WTC11 (cell line): ENCODE data around the gene DPP8. TPM values are rescaled to one million over a fixed set of nuclear protein-coding genes. Genes with fewer than 3 reads are reported as not detected.

Source experiments
- ATAC-seq: fragments of 200-7000 bp; cut with Tn5 transposase; 2 replicates; pipeline ENCODE4 v1.10.0; 2021; ENCODE audit warnings: mild to moderate bottlenecking, moderate library complexity
- CTCF ChIA-PET: fragments of 300-600 bp; sonication (Branson Sonifier 250); formaldehyde crosslinking; loops from one replicate; lab custom pipeline; 2021; ENCODE audit warnings: antibody characterized with exemption; lab: Charles Lee
- POLR2A ChIA-PET: fragments of 350-600 bp; sonication (Branson Sonifier 250); formaldehyde crosslinking; loops from one replicate; lab custom pipeline; 2021; ENCODE audit warnings: antibody characterized with exemption; lab: Charles Lee
- DNase-seq: peaks from one replicate; pipeline ENCODE4 v3.0.0; 2021; ENCODE audit warnings: low spot score
- H3K27ac Mint-ChIP-seq: 2 replicates; pipeline ENCODE4 v1.8.0; 2021; ENCODE audit warnings: mixed read lengths
- H3K27me3 Mint-ChIP-seq: 2 replicates; pipeline ENCODE4 v1.8.0; 2021; ENCODE audit warnings: low read depth, mild to moderate bottlenecking, moderate library complexity, mixed read lengths
- H3K36me3 Mint-ChIP-seq: 2 replicates; pipeline ENCODE4 v1.8.0; 2021; ENCODE audit warnings: mixed read lengths
- H3K4me1 Mint-ChIP-seq: 2 replicates; pipeline ENCODE4 v1.8.0; 2022; ENCODE audit warnings: mixed read lengths
- H3K4me3 Mint-ChIP-seq: 2 replicates; pipeline ENCODE4 v1.8.0; 2021; ENCODE audit warnings: mild to moderate bottlenecking, moderate library complexity, mixed read lengths
- H3K9me3 Mint-ChIP-seq: 2 replicates; pipeline ENCODE4 v1.8.0; 2021; ENCODE audit warnings: mixed read lengths
- AR ChIP-seq: fragments of 250-450 bp; sonication (Bioruptor Pico); IDR thresholded peaks from 2 replicates; pipeline ENCODE4 v1.9.0; 2021; ENCODE audit warnings: mild to moderate bottlenecking
- ARID4B ChIP-seq: sonication (generic); formaldehyde crosslinking; IDR thresholded peaks from 2 replicates; pipeline ENCODE4 v1.8.0; 2023; ENCODE audit warnings: missing genetic modification reagents, mild to moderate bottlenecking, borderline replicate concordance
- E2F1 ChIP-seq: sonication (generic); formaldehyde crosslinking; IDR thresholded peaks from 2 replicates; pipeline ENCODE4 v1.8.0; 2022; ENCODE audit warnings: mild to moderate bottlenecking, missing genetic modification reagents
- E2F4 ChIP-seq: sonication (generic); formaldehyde crosslinking; IDR thresholded peaks from 2 replicates; pipeline ENCODE4 v1.8.1; 2022; ENCODE audit warnings: low read depth, mild to moderate bottlenecking, moderate library complexity, missing genetic modification reagents, borderline replicate concordance
- FOXP1 ChIP-seq: sonication (generic); formaldehyde crosslinking; IDR thresholded peaks from 2 replicates; pipeline ENCODE4 v1.8.0; 2022; ENCODE audit warnings: missing genetic modification reagents, mild to moderate bottlenecking, moderate library complexity, borderline replicate concordance
- ZBTB21 ChIP-seq: sonication (generic); formaldehyde crosslinking; IDR thresholded peaks from 2 replicates; pipeline ENCODE4 v1.8.1; 2023; ENCODE audit warnings: mild to moderate bottlenecking, missing genetic modification reagents, borderline replicate concordance
- ZMAT4 ChIP-seq: fragments of 250-450 bp; sonication (Bioruptor Pico); IDR thresholded peaks from 2 replicates; pipeline ENCODE4 v1.9.0; 2021; ENCODE audit warnings: mild to moderate bottlenecking
- ZNF219 ChIP-seq: sonication (generic); formaldehyde crosslinking; IDR thresholded peaks from 2 replicates; pipeline ENCODE4 v1.8.0; 2023; ENCODE audit warnings: missing genetic modification reagents, mild to moderate bottlenecking, borderline replicate concordance
- ZNF263 ChIP-seq: sonication (generic); formaldehyde crosslinking; IDR thresholded peaks from 2 replicates; pipeline ENCODE4 v1.8.1; 2022; ENCODE audit warnings: low read depth, mild to moderate bottlenecking, moderate library complexity, missing genetic modification reagents
- ZNF671 ChIP-seq: fragments of 250-450 bp; sonication (Bioruptor Pico); IDR thresholded peaks from 2 replicates; pipeline ENCODE4 v1.8.0; 2021; ENCODE audit warnings: mild to moderate bottlenecking
- total RNA-seq: library from RNA; stranded (reverse); gene quantifications from 3 replicates; pipeline ENCODE4 v1.2.3, GENCODE V29; 2021
- TF ChIP-seq, protein P1 (sequence below): sonication (generic); formaldehyde crosslinking; conservative IDR thresholded peaks from 2 replicates; pipeline ENCODE4 v1.8.1; 2022; ENCODE audit warnings: mild to moderate bottlenecking, missing genetic modification reagents

The DPP8 gene
- total RNA-seq, 1 experiment from 2014 or later = 31.9 TPM

DNA sequence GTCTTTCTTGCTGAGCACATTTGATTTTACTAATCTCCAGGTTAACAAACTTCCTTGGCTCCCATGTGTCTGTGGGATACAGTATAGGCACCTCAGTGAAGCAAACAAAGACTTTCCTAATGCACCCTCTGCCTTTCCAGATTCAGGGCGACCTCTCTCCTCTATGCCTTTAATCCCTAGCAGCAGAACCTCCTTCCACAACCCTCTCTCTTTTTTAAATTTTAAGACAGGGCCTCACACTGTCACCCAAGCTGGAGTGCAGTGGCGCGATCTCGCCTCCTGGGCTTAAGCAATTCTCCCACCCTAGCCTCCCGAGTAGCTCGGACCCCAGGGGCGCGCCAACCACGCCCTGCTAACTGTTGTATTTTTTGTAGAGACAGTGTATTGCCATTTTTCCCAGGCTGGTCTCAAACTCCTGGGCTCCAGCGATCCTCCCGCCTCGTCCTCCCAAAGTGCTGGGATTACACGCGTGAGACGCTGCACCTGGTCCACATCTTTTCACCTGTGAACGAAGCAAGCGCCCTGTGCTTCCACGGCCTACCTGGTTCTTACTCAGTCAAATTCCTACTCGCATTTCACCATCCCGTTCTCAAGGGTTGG is 11.1 kb upstream of the DPP8 start:
- CTCF ChIA-PET = interaction anchor here (0.6 to 1.0 kb wide), 2 partner anchors 46 to 113 kb away, joined by 3 read pairs; no protein-coding TSS in a partner anchor
- ATAC-seq (peak; percentile 9; the same call in 1 of the 2 replicates), DNase-seq (no peak)
- POLR2A ChIA-PET = no interaction called here
- H3K4me1 Mint-ChIP-seq = peaks cover 34% of the 10 kb centered on the region
- H3K27me3 Mint-ChIP-seq = no peaks in the 10 kb centered on the region
- no peaks in the 10 kb centered on the region for H3K36me3 Mint-ChIP-seq
- no peak for TF ChIP-seq ZNF263 (CRISPR knock-in tag)
- TF ChIP-seq E2F4 (CRISPR knock-in tag) = no peak
- TF ChIP-seq ZNF219 = no peak
- no peak for TF ChIP-seq ARID4B
- no peak overlapping the region for H3K4me3 Mint-ChIP-seq
- no peaks in the 10 kb centered on the region for H3K9me3 Mint-ChIP-seq
- H3K27ac Mint-ChIP-seq = peak overlapping the region; percentile 73

DNA sequence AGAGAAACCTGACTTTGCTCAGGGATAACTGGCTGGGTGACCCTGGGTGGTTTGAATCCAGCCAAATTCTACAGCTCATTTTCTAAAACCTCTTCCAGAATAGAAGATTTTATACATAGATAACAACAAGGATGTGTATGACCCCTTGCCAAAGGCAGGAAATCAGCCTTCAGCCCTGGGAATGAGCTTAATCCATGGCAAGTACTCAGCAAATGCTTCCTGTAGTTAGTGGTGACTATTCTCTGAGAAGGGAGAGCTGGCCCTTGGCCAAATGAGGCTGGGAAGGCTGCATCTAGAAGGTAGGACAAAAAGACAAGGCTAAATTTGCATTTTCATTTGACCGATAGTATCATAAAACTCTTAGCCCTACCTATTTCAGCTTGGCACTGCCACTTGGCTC is 8.1 kb upstream of the DPP8 start:
- TF ChIP-seq ZNF671 (CRISPR knock-in tag) (no peak), FOXP1 (no peak), AR (CRISPR knock-in tag) (no peak)
- H3K27ac Mint-ChIP-seq = no peak overlapping the region
- no peaks in the 10 kb centered on the region for H3K9me3 Mint-ChIP-seq
- H3K36me3 Mint-ChIP-seq = no peaks in the 10 kb centered on the region
- no peak for ATAC-seq
- H3K27me3 Mint-ChIP-seq = no peaks in the 10 kb centered on the region
- no peak overlapping the region for H3K4me3 Mint-ChIP-seq
- DNase-seq = no peak
- CTCF ChIA-PET = no interaction called here
- H3K4me1 Mint-ChIP-seq = peaks cover 15% of the 10 kb centered on the region
- POLR2A ChIA-PET = interaction anchor here (0.5 to 0.7 kb wide), 2 partner anchors 9 to 372 kb away, joined by 3 to 4 read pairs; no protein-coding TSS in a partner anchor

- H3K27ac Mint-ChIP-seq = no peak overlapping the region
- TF ChIP-seq E2F1 (CRISPR knock-in tag) = no peak
- no peak for TF ChIP-seq FOXP1
- TF ChIP-seq, protein P1, sequence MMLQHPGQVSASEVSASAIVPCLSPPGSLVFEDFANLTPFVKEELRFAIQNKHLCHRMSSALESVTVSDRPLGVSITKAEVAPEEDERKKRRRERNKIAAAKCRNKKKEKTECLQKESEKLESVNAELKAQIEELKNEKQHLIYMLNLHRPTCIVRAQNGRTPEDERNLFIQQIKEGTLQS (CRISPR knock-in tag) = no peak
- no peak for TF ChIP-seq ZBTB21 (CRISPR knock-in tag)
- no peak for TF ChIP-seq ZMAT4 (CRISPR knock-in tag)
- DNase-seq = no peak
- H3K36me3 Mint-ChIP-seq = no peaks in the 10 kb centered on the region
- peaks cover 9% of the 10 kb centered on the region; the same call in 1 of the 2 replicates for H3K4me1 Mint-ChIP-seq
- no peaks in the 10 kb centered on the region for H3K27me3 Mint-ChIP-seq
- no peak overlapping the region for H3K4me3 Mint-ChIP-seq
- ChIA-PET POLR2A (interaction anchor here (0.6 kb wide), 1 partner anchor 190 kb away, joined by 4 read pairs; no protein-coding TSS in a partner anchor), CTCF (no interaction called here)
- ATAC-seq = no peak
- H3K9me3 Mint-ChIP-seq = no peaks in the 10 kb centered on the region
Measured at GRCh38 chr15:65524226-65524625, 6.7 kb upstream of the DPP8 start.
